ENCODE data around the gene TMEM163.
A peak's percentile ranks its signal among the peaks of the same experiment; 100 is the strongest.

TMEM163 gene

DNA sequence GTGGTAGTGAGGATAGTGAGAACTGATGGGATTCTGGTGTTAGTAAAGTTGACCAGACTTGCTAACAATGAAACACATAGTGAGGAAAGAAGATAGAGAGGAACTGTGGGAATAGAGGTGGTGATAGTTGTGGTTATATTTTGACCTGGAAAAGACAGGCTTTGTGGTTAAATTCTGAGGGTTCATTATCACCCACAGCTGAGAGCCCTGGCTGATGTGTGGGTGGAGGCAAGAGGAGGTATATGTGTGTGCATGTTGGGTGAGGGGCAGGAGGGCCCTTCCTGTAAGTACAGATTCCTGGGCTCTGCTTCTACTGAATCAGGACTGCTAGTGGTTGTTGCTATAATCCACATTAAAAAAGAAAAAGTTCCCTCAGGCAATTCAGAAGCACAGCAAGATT lies 26.2 kb upstream of the TMEM163 start:
- Histone ChIP-seq H3K27ac (ENCODE audit: extremely low read depth, low read depth, low read length) (no peak overlapping the region), H3K9me3 (ENCODE audit: control insufficient read depth, insufficient read depth, low read depth, low read length) (no peaks in the 10 kb centered on the region), H3K4me3 (ENCODE audit: low read depth, low read length) (no peak overlapping the region), H3K36me3 (ENCODE audit: control insufficient read depth in 2 of 2, insufficient read depth in 1 of 2, low read length in 2 of 2) (no peaks in the 10 kb centered on the region), H3K4me1 (ENCODE audit: control insufficient read depth, insufficient read depth, low read length) (no peaks in the 10 kb centered on the region)
- TF ChIP-seq KLF10 (tag by site-specific recombination; IDR thresholded peaks at IDR 0.05) (no peak), EGR2 (tag by site-specific recombination; IDR thresholded peaks at IDR 0.05; ENCODE audit: low read depth) (peak; percentile 40; the same call in 1 of the 2 replicates), ZFHX2 (tag by site-specific recombination; conservative IDR thresholded peaks at IDR 0.05) (0 out of 2 replicates have a peak, but pooled peaks have one; percentile 13)
- POLR2A ChIA-PET = no interaction called here
- CTCF ChIA-PET = interaction anchor here (0.9 kb wide), 1 partner anchor 31 kb away, joined by 3 read pairs; no protein-coding TSS in a partner anchor

DNA sequence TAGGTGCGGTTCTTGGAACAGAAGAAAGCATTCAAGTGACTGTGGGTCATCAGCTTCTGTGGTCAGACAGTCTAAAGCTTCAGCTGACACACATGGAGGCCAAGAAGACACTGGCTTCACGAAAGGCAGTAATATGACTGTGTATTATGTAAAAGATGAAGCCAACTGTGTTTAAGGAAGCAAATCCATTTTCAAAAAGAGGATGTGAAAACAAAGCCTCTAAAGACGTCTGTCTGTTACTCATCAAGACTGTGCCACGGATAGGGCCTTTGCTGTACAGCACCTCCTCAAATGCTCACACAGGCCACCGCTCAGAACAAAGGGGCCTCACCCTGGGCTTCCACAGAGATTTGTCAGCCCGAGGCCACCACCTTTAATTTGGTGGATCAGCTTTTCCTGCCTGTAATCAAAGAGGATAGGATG lies 21.1 kb upstream of the TMEM163 start:
- H3K4me3 ChIP-seq (ENCODE audit: low read depth, low read length) = no peak overlapping the region
- H3K9me3 ChIP-seq (ENCODE audit: control insufficient read depth, insufficient read depth, low read depth, low read length) = no peaks in the 10 kb centered on the region
- H3K27ac ChIP-seq (ENCODE audit: extremely low read depth, low read depth, low read length) = no peak overlapping the region
- ChIA-PET POLR2A (no interaction called here), CTCF (interaction anchor here (0.7 kb wide), 1 partner anchor 16 kb away, joined by 3 read pairs; no protein-coding TSS in a partner anchor)
- TF ChIP-seq BCL11A (tag by site-specific recombination; IDR thresholded peaks at IDR 0.05; ENCODE audit: low read depth) (no peak), ZNF24 (tag by site-specific recombination; IDR thresholded peaks at IDR 0.05) (no peak), ZNF510 (tag by site-specific recombination; IDR thresholded peaks at IDR 0.05; ENCODE audit: insufficient replicate concordance) (no peak), ZNF654 (tag by site-specific recombination; IDR thresholded peaks at IDR 0.05; ENCODE audit: low read depth) (no peak), ZNF610 (tag by site-specific recombination; IDR thresholded peaks at IDR 0.05; ENCODE audit: borderline replicate concordance) (no peak), ZNF2 (tag by site-specific recombination; IDR thresholded peaks at IDR 0.05) (no peak), ZBTB11 (tag by site-specific recombination; conservative IDR thresholded peaks at IDR 0.05; ENCODE audit: low read depth) (no peak)
- no peaks in the 10 kb centered on the region for H3K36me3 ChIP-seq (ENCODE audit: control insufficient read depth in 2 of 2, insufficient read depth in 1 of 2, low read length in 2 of 2)
- no peaks in the 10 kb centered on the region for H3K4me1 ChIP-seq (ENCODE audit: control insufficient read depth, insufficient read depth, low read length)

GRCh38 chr2:134739236-134739878 lies 20.6 kb upstream of the TMEM163 start:
- H3K27ac ChIP-seq (ENCODE audit: extremely low read depth, low read depth, low read length) = no peak overlapping the region
- no peaks in the 10 kb centered on the region for H3K36me3 ChIP-seq (ENCODE audit: control insufficient read depth in 2 of 2, insufficient read depth in 1 of 2, low read length in 2 of 2)
- no peaks in the 10 kb centered on the region for H3K9me3 ChIP-seq (ENCODE audit: control insufficient read depth, insufficient read depth, low read depth, low read length)
- POLR2A ChIA-PET = no interaction called here
- TF ChIP-seq ZNF112 (tag by site-specific recombination; IDR thresholded peaks at IDR 0.05) (no peak), INSM2 (tag by site-specific recombination; IDR thresholded peaks at IDR 0.05) (no peak), BCL11A (tag by site-specific recombination; IDR thresholded peaks at IDR 0.05; ENCODE audit: low read depth) (no peak), ZNF16 (tag by site-specific recombination; IDR thresholded peaks at IDR 0.05; ENCODE audit: low read depth) (no peak), ZBTB20 (tag by site-specific recombination; IDR thresholded peaks at IDR 0.05) (no peak), ZNF10 (tag by site-specific recombination; IDR thresholded peaks at IDR 0.05) (no peak), ZNF514 (tag by site-specific recombination; IDR thresholded peaks at IDR 0.05) (no peak), ZNF335 (tag by site-specific recombination; conservative IDR thresholded peaks at IDR 0.05) (no peak), RBAK (tag by site-specific recombination; IDR thresholded peaks at IDR 0.05) (no peak), ZNF488 (tag by site-specific recombination; IDR thresholded peaks at IDR 0.05) (no peak), ZNF211 (tag by site-specific recombination; IDR thresholded peaks at IDR 0.05; ENCODE audit: low read depth) (no peak), EGR2 (tag by site-specific recombination; IDR thresholded peaks at IDR 0.05; ENCODE audit: low read depth) (no peak)
- TF ChIP-seq, protein P1, sequence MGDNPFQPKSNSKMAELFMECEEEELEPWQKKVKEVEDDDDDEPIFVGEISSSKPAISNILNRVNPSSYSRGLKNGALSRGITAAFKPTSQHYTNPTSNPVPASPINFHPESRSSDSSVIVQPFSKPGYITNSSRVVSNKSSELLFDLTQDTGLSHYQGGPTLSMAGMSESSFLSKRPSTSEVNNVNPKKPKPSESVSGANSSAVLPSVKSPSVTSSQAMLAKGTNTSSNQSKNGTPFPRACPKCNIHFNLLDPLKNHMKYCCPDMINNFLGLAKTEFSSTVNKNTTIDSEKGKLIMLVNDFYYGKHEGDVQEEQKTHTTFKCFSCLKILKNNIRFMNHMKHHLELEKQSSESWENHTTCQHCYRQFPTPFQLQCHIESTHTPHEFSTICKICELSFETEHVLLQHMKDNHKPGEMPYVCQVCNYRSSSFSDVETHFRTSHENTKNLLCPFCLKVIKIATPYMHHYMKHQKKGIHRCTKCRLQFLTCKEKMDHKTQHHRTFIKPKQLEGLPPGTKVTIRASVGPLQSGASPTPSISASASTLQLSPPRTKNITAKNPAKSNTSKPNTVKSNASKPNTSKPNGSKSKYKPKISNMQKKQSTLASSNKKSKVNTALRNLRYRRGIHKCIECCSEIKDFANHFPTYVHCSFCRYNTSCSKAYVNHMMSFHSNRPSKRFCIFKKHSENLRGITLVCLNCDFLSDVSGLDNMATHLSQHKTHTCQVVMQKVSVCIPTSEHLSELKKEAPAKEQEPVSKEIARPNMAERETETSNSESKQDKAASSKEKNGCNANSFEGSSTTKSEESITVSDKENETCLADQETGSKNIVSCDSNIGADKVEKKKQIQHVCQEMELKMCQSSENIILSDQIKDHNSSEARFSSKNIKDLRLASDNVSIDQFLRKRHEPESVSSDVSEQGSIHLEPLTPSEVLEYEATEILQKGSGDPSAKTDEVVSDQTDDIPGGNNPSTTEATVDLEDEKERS (tag by site-specific recombination; IDR thresholded peaks at IDR 0.05) = no peak
- CTCF ChIA-PET = no interaction called here
- H3K4me3 ChIP-seq (ENCODE audit: low read depth, low read length) = no peak overlapping the region
- H3K4me1 ChIP-seq (ENCODE audit: control insufficient read depth, insufficient read depth, low read length) = no peaks in the 10 kb centered on the region
